Mucosa of descending colon (tissue), 3 donors: ENCODE data around the gene SEC11A. TPM values are rescaled to one million over a fixed set of nuclear protein-coding genes. Genes with fewer than 3 reads are reported as not detected.
"Not testable (repeated sequence)": the region's sequence is repeated elsewhere in the genome, so short reads cannot be mapped to it uniquely, and the experiment has no call there.

Source experiments
- ATAC-seq: fragments of 200-7000 bp; cut with Tn5 transposase; one replicate; pipeline ENCODE4 v1.9.1; 2020; ENCODE audit warnings: mild to moderate bottlenecking, moderate library complexity
- DNase-seq, 3 donors: peaks; one replicate each; pipeline ENCODE4 v3.0.0-alpha.2; 2020
- H3K36me3 ChIP-seq: fragments of 200-600 bp; one replicate; pipeline ENCODE4 v1.8.0; 2021; ENCODE audit warnings: low read depth, mild to moderate bottlenecking
- H3K4me1 ChIP-seq: fragments of 200-600 bp; one replicate; pipeline ENCODE4 v1.8.0; 2021; ENCODE audit warnings: low read depth, mild to moderate bottlenecking
- H3K4me3 ChIP-seq: fragments of 200-600 bp; one replicate; pipeline ENCODE4 v1.8.0; 2021; ENCODE audit warnings: mild to moderate bottlenecking
- H3K9me3 ChIP-seq: fragments of 200-600 bp; one replicate; pipeline ENCODE4 v1.8.0; 2021; ENCODE audit warnings: mild to moderate bottlenecking
- CTCF ChIP-seq: fragments of 200-600 bp; IDR thresholded peaks from one replicate; pipeline ENCODE4 v1.8.0; 2022; ENCODE audit warnings: antibody characterized with exemption, mild to moderate bottlenecking
- intact Hi-C, 2 donors: fragments of 100-400 bp; cut with DNase I in 1 of 2; cut with micrococcal nuclease in 1 of 2; formaldehyde crosslinking; loops; one replicate each; pipeline versions ENCODE4 v1.11.0 to v1.11.1; 2022; cut with DNase I, micrococcal nuclease
- total RNA-seq, 3 donors: library from RNA; stranded (reverse); fragmentation: NEBNext Ultra II Directional in 2 of 3; extraction: Animal tissue kit (Norgen Biotek cat#: 25700) in 2 of 3; gene quantifications; one replicate each; pipeline versions ENCODE4 v1.2.1 to v1.2.4, GENCODE V29; 2021 to 2023
- donor health status: DM: no; HTN: no; CAD: no; lungs with moderate emphysema.
- donor health status: DM: no; HTN: no; CAD: no.
- donor health status: DM: no; HTN: yes; CAD: no.

The SEC11A gene
- total RNA-seq, 3 donors from 2014 or later, result 112 to 143 (median 119) TPM

- no peak for DNase-seq
- intact Hi-C loops, result no loop called here
Measured at GRCh38 chr15:84643838-84644237, 72.1 kb downstream of the SEC11A start.

GRCh38 chr15:84642640-84643039 lies 73.3 kb downstream of the SEC11A start:
- H3K4me1 ChIP-seq, DNase-seq, H3K4me3 ChIP-seq, H3K9me3 ChIP-seq, ATAC-seq, H3K36me3 ChIP-seq, intact Hi-C loops: not testable (repeated sequence)

More at GRCh38 chr15:84643838-84644237, 72.1 kb downstream of the SEC11A start:
- peaks cover 5% of the 10 kb centered on the region for H3K36me3 ChIP-seq
- TF ChIP-seq CTCF, result no peak
- no peak for ATAC-seq
- H3K9me3 ChIP-seq, result no peaks in the 10 kb centered on the region
- H3K4me3 ChIP-seq, result no peak overlapping the region
- no peaks in the 10 kb centered on the region for H3K4me1 ChIP-seq

GRCh38 chr15:84641871-84642270 lies 74.1 kb downstream of the SEC11A start:
- not testable (repeated sequence) for H3K36me3 ChIP-seq

GRCh38 chr15:84638103-84638502 lies 77.8 kb downstream of the SEC11A start:
- Histone ChIP-seq H3K4me1 (peaks cover 5% of the 10 kb centered on the region), H3K36me3 (no peaks in the 10 kb centered on the region), H3K9me3 (no peaks in the 10 kb centered on the region), H3K4me3 (no peak overlapping the region)
- TF ChIP-seq CTCF, result no peak
- ATAC-seq (no peak), DNase-seq (no peak)
- intact Hi-C loops, result no loop called here

More at GRCh38 chr15:84641871-84642270, 74.1 kb downstream of the SEC11A start:
- H3K4me1 ChIP-seq, DNase-seq, H3K4me3 ChIP-seq, ATAC-seq, intact Hi-C loops, H3K9me3 ChIP-seq: not testable (repeated sequence)

GRCh38 chr15:84634228-84634837 lies 81.6 kb downstream of the SEC11A start:
- H3K4me1 ChIP-seq, result peaks cover 19% of the 10 kb centered on the region
- intact Hi-C loops, result no loop called here
- no peak for TF ChIP-seq CTCF

GRCh38 chr15:84633311-84634227 lies 82.4 kb downstream of the SEC11A start:
- H3K4me1 ChIP-seq, result peaks cover 19% of the 10 kb centered on the region
- DNase-seq (peak; percentile 77 to 87 (median 87)), ATAC-seq (peak; percentile 86)
- H3K9me3 ChIP-seq, result no peaks in the 10 kb centered on the region
- no peak for TF ChIP-seq CTCF
- peak overlapping the region; percentile 30 for H3K4me3 ChIP-seq
- peaks cover 4% of the 10 kb centered on the region for H3K36me3 ChIP-seq
- intact Hi-C loops, result no loop called here

More at GRCh38 chr15:84634228-84634837, 81.6 kb downstream of the SEC11A start:
- Histone ChIP-seq H3K4me3 (peak overlapping the region; percentile 30), H3K9me3 (no peaks in the 10 kb centered on the region), H3K36me3 (peaks cover 4% of the 10 kb centered on the region)
- no peak for ATAC-seq
- no peak for DNase-seq
